Adipocyte (in vitro differentiated cells): ENCODE data around the gene TSR3.
A peak's percentile ranks its signal among the peaks of the same experiment; 100 is the strongest.

Source experiments
- DNase-seq: peaks from one replicate; pipeline ENCODE4 v3.0.0-alpha.2; 2015; ENCODE audit warnings: low read depth
- H3K27me3 ChIP-seq: replicated peaks from 2 replicates; pipeline ENCODE4 v1.7.0; 2013; ENCODE audit warnings: mild to moderate bottlenecking, low read length, moderate library complexity; ENCODE audit not compliant: control insufficient read depth, insufficient read depth
- H3K36me3 ChIP-seq: 2 replicates; pipeline ENCODE4 v1.7.0; 2013; ENCODE audit warnings: low read length, mild to moderate bottlenecking, moderate library complexity; ENCODE audit not compliant: control insufficient read depth, insufficient read depth, severe bottlenecking
- H3K4me1 ChIP-seq: 2 replicates; pipeline ENCODE4 v1.7.0; 2013; ENCODE audit warnings: mild to moderate bottlenecking, low read length, moderate library complexity; ENCODE audit not compliant: control insufficient read depth, insufficient read depth
- H3K4me3 ChIP-seq: 2 replicates; pipeline ENCODE4 v1.7.0; 2013; ENCODE audit warnings: mild to moderate bottlenecking, low read length, moderate library complexity
- H3K9ac ChIP-seq: 2 replicates; pipeline ENCODE4 v1.7.0; 2013; ENCODE audit warnings: mild to moderate bottlenecking, low read length, moderate library complexity
- H3K9me3 ChIP-seq: 2 replicates; pipeline ENCODE4 v1.7.0; 2013; ENCODE audit warnings: mild to moderate bottlenecking, low read length, moderate library complexity; ENCODE audit not compliant: control insufficient read depth

Gene TSR3

DNA sequence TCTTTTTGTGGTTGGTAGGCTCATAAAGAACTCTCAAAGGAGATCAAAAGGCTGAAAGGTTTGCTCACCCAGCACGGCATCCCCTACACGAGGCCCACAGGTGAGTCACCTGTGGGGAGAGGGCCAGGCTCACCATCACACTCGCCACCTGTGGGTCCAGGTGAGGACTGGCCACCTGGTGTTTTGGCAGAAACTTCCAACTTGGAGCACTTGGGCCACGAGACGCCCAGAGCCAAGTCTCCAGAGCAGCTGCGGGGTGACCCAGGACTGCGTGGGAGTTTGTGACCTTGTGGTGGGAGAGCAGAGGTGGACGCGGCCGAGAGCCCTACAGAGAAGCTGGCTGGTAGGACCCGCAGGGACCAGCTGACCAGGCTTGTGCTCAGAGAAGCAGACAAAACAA, 11.1 kb upstream of the TSR3 start:
- H3K4me1 ChIP-seq = peaks cover 5% of the 10 kb centered on the region
- H3K36me3 ChIP-seq = peaks cover 75% of the 10 kb centered on the region
- no peaks in the 10 kb centered on the region for H3K27me3 ChIP-seq
- no peaks in the 10 kb centered on the region for H3K9me3 ChIP-seq
- no peak overlapping the region for H3K9ac ChIP-seq
- no peak for DNase-seq
- H3K4me3 ChIP-seq = no peak overlapping the region

- DNase-seq = no peak
- peaks cover 5% of the 10 kb centered on the region for H3K4me1 ChIP-seq
- H3K4me3 ChIP-seq = no peak overlapping the region
- no peaks in the 10 kb centered on the region for H3K9me3 ChIP-seq
- H3K27me3 ChIP-seq = no peaks in the 10 kb centered on the region
- peaks cover 72% of the 10 kb centered on the region for H3K36me3 ChIP-seq
- H3K9ac ChIP-seq = no peak overlapping the region
Measured at GRCh38 chr16:1361685-1362360, 10.1 kb upstream of the TSR3 start.

- H3K9ac ChIP-seq = no peak overlapping the region
- no peaks in the 10 kb centered on the region for H3K27me3 ChIP-seq
- H3K9me3 ChIP-seq = no peaks in the 10 kb centered on the region
- H3K4me1 ChIP-seq = peaks cover 7% of the 10 kb centered on the region
- peaks cover 41% of the 10 kb centered on the region for H3K36me3 ChIP-seq
- no peak for DNase-seq
- no peak overlapping the region for H3K4me3 ChIP-seq
Measured at GRCh38 chr16:1357906-1358566, 6.4 kb upstream of the TSR3 start.

DNA sequence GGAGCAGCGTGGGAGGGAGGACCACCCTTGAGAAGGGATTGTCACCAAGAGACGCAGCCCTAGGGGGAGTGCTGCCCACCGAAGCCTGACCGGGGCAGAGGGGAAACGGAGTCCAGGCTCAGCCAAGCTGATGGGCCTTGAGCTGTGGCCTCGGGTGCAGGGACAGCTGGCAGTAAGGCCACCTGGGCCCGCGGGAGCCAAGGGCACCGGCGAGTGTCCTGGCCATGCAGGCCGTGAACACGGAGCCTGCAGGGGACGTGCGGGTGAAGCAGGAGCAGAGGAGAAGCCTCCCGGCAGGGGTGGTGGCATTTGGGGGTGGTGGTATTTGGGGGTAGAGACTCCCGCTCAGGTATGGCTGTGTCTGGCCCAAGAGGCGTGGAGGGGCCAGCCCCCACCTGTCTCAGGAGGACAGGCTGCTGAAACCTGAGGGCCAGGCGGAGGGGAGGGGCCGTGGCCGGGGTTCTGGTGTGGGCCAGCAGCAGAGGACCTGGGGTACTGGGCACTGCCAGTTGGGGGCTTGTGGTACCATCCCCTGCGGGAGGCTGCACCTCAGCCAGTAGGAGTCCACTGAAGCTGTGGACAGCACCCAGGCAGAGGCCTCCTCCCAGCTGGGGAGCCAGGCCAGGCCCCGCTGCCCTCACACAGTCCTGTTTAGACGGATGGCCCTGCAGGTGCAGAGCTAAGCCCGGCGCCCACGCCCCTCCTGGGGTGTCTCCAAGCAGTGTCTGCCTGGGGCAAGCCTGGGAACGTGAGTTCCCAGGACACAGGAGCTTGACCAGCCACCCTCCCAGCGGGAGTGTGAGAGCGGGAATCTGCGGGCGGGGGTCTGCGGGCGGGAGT, 4.6 kb upstream of the TSR3 start:
- Histone ChIP-seq H3K4me3 (no peak overlapping the region), H3K4me1 (peaks cover 13% of the 10 kb centered on the region), H3K9me3 (no peaks in the 10 kb centered on the region), H3K9ac (no peak overlapping the region), H3K36me3 (peaks cover 24% of the 10 kb centered on the region), H3K27me3 (no peaks in the 10 kb centered on the region)
- no peak for DNase-seq

GRCh38 chr16:1355591-1355990, 3.9 kb upstream of the TSR3 start:
- no peak overlapping the region for H3K9ac ChIP-seq
- H3K36me3 ChIP-seq = peaks cover 19% of the 10 kb centered on the region
- H3K4me1 ChIP-seq = peaks cover 20% of the 10 kb centered on the region

GRCh38 chr16:1354815-1355540, 3.3 kb upstream of the TSR3 start:
- DNase-seq = no peak

More at GRCh38 chr16:1355591-1355990, 3.9 kb upstream of the TSR3 start:
- DNase-seq = no peak
- H3K27me3 ChIP-seq = no peaks in the 10 kb centered on the region
- H3K4me3 ChIP-seq = no peak overlapping the region
- H3K9me3 ChIP-seq = no peaks in the 10 kb centered on the region

DNA sequence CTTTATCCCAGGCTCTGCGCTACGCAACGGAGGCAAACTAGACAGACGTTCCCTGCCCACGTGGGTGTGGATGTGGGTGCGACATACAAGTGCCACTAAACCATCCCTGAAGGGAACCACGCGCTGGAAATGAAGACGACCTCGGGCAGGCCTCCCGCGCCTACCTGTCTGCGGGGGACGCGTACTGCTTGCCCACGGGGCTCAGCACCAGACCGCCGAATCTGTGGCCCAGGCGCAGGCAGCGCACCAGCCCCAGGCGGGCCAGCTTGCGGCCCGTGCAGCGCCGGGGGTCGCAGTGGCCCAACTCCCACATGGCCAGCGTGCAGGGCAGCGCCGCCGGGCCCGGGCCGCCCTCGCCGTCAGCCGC, 480 bp downstream of the TSR3 start:
- Histone ChIP-seq H3K9me3 (no peaks in the 10 kb centered on the region), H3K36me3 (peaks cover 13% of the 10 kb centered on the region), H3K4me3 (peak overlapping the region; percentile 98), H3K9ac (peak overlapping the region; percentile 96), H3K27me3 (no peaks in the 10 kb centered on the region), H3K4me1 (peaks cover 19% of the 10 kb centered on the region)
- peak; percentile 8 for DNase-seq

More at GRCh38 chr16:1354815-1355540, 3.3 kb upstream of the TSR3 start:
- no peaks in the 10 kb centered on the region for H3K27me3 ChIP-seq
- no peak overlapping the region for H3K4me3 ChIP-seq
- no peaks in the 10 kb centered on the region for H3K9me3 ChIP-seq
- peaks cover 24% of the 10 kb centered on the region for H3K4me1 ChIP-seq
- peaks cover 13% of the 10 kb centered on the region for H3K36me3 ChIP-seq
- H3K9ac ChIP-seq = no peak overlapping the region

- Histone ChIP-seq H3K36me3 (peaks cover 13% of the 10 kb centered on the region), H3K9ac (peak overlapping the region; percentile 96), H3K9me3 (no peaks in the 10 kb centered on the region), H3K4me3 (peak overlapping the region; percentile 98), H3K4me1 (peaks cover 19% of the 10 kb centered on the region), H3K27me3 (no peaks in the 10 kb centered on the region)
- no peak for DNase-seq
Measured at GRCh38 chr16:1350691-1351090, 987 bp downstream of the TSR3 start.

GRCh38 chr16:1349951-1350350, 1.7 kb downstream of the TSR3 start:
- DNase-seq = no peak
- no peaks in the 10 kb centered on the region for H3K27me3 ChIP-seq
- H3K4me3 ChIP-seq = no peak overlapping the region
- peaks cover 13% of the 10 kb centered on the region for H3K36me3 ChIP-seq
- no peaks in the 10 kb centered on the region for H3K9me3 ChIP-seq
- peaks cover 19% of the 10 kb centered on the region for H3K4me1 ChIP-seq
- no peak overlapping the region for H3K9ac ChIP-seq

DNA sequence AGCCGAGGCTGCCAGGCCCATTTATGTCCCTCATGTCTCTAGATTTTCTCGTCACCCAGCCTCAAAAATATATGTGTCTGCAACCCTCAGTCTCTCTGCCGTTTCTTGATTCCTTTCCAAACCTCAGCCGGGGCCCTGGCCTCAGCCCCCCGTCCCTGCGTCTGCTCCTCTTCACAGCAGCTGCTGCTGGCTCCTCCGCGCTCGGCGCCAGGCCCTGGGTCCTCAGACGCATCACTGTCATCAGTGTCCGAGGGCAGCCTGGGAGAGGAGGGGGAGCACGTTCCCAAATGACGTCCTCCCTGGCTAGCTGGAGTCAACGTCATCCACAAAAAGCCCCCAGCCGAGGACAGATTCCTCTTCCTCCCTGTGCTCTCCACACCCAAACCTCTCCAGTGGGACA, 2.3 kb downstream of the TSR3 start:
- peaks cover 13% of the 10 kb centered on the region for H3K36me3 ChIP-seq
- no peak overlapping the region for H3K9ac ChIP-seq
- H3K9me3 ChIP-seq = no peaks in the 10 kb centered on the region
- H3K4me3 ChIP-seq = no peak overlapping the region
- H3K27me3 ChIP-seq = no peaks in the 10 kb centered on the region
- DNase-seq = no peak
- peaks cover 19% of the 10 kb centered on the region for H3K4me1 ChIP-seq

GRCh38 chr16:1348926-1349325, 2.8 kb downstream of the TSR3 start:
- H3K9me3 ChIP-seq = no peaks in the 10 kb centered on the region
- DNase-seq = no peak
- H3K4me1 ChIP-seq = peaks cover 19% of the 10 kb centered on the region
- H3K27me3 ChIP-seq = peaks cover 3% of the 10 kb centered on the region
- peaks cover 13% of the 10 kb centered on the region for H3K36me3 ChIP-seq
- H3K9ac ChIP-seq = no peak overlapping the region
- no peak overlapping the region for H3K4me3 ChIP-seq
